Myocyte (in vitro differentiated cells): Measurements from ENCODE around the gene MRPL43. TPM values are rescaled to one million over a fixed set of nuclear protein-coding genes. Genes with fewer than 3 reads are reported as not detected.
A peak's percentile ranks its signal among the peaks of the same experiment; 100 is the strongest.
"Not testable (repeated sequence)": the region's sequence is repeated elsewhere in the genome, so short reads cannot be mapped to it uniquely, and the experiment has no call there.

ENCODE experiments used
- DNase-seq: peaks from one replicate; pipeline ENCODE4 v3.0.0-alpha.2; 2012; ENCODE audit warnings: low read depth
- total RNA-seq: library from RNA; depleted of rRNA; stranded (reverse); fragments of >200 nt; gene quantifications from 2 replicates; pipeline ENCODE4 v1.2.3, GENCODE V29; 2014

The MRPL43 gene
- total RNA-seq, 1 donor from 2014 or later: 65.6 TPM

DNA sequence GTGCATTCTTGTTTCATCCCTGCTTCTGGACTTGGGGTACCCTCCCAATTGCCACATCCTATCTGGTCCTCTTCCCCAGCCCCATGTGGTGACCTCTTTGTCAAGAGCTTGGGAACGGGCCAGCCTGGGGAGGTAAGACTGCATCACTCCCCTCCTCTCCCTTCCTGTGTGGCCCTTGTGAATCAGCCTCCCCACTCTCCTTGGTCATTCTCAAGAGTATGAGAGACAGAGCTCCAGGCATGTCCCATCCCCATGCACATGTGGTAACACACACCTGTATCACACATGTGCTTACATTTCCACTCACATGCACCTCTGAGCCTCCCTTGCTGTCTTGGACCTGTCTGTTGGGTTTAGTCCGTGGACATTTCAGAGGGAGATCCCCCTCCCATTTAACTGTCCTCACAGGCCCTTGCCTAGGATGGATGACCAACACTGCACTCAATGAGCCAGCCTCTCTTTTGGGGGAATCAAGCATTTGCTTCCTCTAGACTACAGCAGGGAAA lies 2.6 kb downstream of the MRPL43 start:
- no peak for DNase-seq

DNA sequence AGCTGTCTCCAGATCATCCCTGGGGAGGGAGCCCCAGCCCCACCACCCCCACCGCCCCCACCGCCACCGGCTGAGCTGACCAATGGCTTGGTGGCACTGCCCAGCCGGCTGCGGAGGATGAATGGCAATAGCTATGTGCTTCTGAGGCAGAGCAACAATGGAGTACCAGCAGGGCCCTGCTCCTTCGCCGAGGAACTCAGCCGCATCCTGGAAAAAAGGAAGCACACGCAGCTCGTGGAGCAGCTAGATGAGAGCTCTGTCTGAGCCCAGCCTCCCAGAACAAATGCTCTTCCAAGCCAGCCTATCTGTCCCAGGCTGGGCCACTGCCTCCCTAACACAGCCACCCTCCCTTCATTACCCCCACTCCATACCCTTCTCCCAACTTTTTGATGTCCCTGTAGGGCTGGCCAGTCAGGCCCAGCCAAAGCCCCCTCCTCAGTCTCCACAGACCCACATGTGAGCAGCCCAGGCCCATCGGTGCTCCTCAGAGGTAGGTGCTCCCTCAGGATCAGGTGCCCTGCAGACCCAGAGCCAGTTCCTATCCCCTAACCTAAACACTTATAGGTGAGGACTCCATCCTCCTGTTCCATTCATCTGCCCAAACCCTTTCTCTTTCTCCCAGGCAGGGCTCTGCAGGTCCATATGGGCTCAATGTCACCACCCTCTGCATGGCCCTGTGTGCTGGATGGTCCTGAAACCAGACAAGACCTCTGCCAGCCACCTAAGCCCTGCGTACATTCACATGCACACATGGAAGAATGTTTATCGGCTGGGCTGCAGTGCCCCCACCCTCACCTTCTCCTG lies 3.2 kb downstream of the MRPL43 start:
- DNase-seq: no peak

GRCh38 chr10:100982916-100983830 lies 4.1 kb downstream of the MRPL43 start:
- no peak for DNase-seq

DNA sequence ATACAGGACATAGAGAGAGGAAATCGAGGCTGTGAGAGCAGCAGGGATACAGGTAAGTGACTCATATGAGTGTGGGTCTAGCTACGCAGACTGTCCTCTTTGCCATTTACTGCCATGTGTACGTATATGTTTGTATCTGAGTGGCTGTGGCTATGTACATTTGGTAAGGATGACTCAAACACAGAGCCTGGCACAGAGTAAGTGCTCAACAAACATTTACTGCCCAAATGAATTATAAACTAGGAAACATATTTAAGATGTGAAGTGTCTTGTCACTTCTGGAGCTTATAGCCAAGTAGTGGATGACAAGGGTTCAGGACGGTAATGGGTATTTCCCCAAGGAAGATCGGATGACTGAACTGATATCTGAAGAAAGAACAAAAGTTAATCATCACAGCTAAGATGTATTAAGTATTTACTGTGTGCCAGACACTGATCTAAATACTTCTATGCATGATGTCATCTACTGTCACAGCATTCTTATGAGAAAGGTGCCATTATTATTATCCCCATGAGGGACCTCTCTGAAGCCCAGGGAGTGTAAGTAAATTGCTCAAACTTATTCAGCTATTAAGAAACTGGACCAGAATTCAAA lies 6.0 kb downstream of the MRPL43 start:
- no peak for DNase-seq

DNA sequence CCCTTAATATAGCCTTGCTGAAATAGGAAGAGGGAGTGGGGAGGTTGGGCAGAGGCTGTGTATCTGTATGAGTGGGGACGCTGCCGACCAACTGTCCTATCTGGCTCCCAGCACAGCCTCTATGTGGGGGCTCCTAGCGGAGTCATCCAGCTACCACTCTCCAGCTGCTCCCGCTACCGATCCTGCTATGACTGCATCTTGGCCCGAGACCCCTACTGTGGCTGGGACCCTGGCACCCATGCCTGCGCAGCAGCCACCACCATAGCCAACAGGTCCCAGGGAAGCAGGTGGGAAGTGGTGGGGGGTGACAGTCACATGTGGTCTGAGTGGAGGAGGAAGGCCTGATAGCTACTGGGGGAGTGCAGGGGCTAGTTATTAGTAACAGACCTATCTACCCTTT lies 6.6 kb downstream of the MRPL43 start:
- DNase-seq: no peak

GRCh38 chr10:100980311-100980710 lies 7.0 kb downstream of the MRPL43 start:
- DNase-seq: no peak

GRCh38 chr10:100979791-100980272 lies 7.5 kb downstream of the MRPL43 start:
- DNase-seq: no peak

DNA sequence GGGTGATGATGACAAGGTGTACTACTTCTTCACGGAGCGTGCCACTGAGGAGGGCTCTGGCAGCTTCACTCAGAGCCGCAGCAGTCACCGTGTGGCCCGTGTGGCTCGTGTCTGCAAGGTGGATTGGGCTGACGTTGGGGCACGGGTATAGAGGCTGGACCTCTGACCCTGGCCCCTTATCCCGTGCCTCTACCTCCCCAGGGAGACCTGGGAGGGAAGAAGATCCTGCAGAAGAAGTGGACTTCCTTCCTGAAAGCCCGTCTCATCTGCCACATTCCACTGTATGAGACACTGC lies 8.4 kb downstream of the MRPL43 start:
- no peak for DNase-seq

DNA sequence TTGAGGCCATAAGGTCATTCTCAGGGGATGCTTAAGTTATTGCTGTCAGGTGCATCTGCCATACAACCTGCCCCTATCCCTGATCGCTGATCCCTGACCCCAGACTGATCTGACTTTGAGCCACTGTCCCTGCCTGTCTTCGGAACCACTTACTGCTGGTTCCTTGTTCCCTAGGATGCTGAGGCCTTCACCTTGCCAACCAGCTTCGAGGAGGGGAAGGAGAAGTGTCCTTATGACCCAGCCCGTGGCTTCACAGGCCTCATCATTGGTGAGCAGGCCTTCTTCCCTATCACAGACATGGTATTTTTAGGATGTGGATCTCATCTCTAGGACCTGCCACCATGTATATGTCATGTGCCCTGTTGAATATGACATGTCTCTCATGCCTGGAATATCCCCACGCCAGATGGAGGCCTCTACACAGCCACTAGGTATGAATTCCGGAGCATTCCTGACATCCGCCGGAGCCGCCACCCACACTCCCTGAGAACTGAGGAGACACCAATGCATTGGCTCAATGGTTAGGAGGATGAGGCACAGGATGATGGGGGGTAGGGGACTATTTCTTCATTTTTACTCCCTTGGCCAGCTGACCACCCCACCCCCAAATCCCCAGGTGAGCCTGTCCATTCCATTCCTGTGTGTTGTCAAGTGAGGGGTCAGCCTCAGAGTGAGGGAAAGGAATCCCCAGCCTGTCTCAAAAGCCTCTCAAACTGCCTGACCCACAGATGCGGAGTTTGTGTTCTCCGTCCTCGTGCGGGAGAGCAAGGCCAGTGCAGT lies 9.0 kb downstream of the MRPL43 start:
- DNase-seq: no peak

GRCh38 chr10:100977436-100977835 lies 9.9 kb downstream of the MRPL43 start:
- DNase-seq: no peak

DNA sequence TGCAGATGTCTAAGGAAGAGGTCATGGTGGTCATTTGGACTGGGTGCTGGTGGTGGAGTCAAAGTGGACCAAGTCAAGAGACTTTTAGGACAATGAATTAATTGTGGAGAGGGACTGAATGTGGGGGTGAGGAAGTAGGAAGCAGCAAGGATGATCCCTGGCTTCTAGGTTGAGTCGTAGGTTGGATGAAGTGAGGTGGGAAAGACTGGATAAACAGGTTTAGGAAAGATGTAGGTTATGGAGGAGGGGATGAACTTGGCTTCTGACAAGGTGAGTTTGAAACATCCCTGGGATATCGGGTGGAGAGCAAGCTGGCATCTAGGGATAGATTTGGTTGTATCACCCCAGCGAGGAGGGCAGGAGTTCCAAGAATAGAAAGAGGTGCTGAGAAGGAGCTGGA lies 10.4 kb downstream of the MRPL43 start:
- DNase-seq: no peak

DNA sequence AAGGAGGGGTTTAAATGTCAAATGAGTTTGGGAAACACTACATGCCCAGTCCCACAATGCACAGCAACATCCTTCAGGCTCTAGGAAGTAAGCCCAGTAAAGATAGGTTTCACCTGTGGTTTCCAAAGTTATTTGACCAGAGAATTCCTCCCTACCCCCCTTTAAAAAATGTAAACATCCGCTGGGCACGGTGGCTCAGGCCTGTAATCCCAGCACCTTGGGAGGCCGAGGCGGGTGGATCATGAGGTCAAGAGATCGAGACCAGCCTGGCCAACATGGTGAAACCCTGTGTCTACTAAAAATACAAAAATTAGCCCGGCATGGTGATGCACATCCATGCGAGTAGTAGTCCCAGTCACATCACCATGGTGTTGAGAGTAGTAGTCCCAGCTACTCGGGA lies 11.9 kb downstream of the MRPL43 start:
- DNase-seq: not testable (repeated sequence)

DNA sequence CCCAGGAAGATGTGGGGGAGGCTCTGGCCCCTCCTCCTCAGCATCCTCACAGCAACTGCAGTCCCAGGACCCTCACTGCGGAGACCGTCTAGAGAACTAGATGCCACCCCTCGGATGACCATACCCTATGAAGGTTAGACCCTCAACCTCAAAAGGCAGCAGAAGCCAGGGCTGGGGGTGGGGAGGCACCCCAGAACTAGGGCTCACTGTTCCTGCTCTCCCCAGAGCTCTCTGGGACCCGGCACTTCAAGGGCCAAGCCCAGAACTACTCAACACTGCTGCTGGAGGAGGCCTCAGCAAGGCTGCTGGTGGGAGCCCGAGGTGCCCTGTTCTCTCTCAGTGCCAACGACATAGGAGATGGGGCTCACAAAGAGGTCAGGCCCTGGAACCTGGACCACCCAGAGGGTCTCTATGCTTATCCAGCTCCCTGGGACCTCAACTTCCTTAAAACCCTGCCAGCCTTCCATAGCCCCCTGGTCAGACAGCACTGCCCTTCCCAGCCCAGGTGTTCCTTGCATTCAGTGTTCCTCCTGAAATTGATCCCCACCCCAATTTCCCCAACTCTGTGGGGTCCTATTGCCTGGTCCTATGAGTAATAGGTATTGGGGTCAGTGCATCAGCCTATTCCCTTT lies 14.3 kb downstream of the MRPL43 start:
- DNase-seq: no peak

- DNase-seq: no peak
These were observed 15.0 kb downstream of the MRPL43 start for GRCh38 chr10:100972115-100972903.

DNA sequence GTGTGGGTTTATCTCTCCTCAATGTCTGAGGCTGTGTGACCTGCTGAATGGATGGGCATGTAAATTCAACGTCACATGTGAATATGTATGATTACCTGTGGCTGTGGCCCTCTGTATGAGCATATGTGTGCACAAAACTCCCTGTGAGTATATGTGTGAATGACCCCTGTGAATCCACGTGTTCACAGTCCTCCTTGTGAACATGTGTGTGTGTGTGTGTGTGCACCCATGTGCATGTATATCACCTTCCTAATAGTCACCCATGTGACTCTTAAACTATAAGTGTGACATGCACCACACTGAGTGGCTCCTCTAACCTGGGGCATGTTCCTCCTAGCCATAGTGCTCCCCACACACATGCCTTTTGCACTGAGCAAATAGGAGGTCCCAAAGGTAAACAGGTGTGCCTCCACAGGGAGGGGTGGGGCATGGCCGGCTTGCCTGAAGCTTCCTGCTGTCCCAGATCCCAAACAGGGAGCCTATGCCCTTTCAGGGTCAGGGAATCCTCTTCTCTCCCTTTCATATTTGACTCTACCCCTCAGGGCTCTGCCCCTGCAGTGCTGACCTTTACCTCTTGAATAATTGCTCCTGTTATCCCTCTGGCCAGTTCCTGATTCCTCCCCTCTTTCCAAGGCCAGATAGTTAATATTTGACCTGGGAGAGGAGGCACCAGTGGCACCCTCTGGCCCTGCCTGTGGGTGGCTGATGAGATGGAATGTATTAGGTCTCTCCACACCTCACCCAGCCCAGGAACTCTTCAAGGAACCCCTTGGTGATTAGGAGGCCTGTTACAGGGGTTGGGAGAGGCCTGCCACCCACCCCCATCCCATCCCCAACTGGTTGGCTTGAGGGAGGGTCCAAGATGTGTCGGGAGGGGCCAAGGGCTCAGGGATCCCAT lies 16.1 kb downstream of the MRPL43 start:
- no peak for DNase-seq

- DNase-seq: no peak
These were observed 17.0 kb downstream of the MRPL43 start for GRCh38 chr10:100970076-100970913.

DNA sequence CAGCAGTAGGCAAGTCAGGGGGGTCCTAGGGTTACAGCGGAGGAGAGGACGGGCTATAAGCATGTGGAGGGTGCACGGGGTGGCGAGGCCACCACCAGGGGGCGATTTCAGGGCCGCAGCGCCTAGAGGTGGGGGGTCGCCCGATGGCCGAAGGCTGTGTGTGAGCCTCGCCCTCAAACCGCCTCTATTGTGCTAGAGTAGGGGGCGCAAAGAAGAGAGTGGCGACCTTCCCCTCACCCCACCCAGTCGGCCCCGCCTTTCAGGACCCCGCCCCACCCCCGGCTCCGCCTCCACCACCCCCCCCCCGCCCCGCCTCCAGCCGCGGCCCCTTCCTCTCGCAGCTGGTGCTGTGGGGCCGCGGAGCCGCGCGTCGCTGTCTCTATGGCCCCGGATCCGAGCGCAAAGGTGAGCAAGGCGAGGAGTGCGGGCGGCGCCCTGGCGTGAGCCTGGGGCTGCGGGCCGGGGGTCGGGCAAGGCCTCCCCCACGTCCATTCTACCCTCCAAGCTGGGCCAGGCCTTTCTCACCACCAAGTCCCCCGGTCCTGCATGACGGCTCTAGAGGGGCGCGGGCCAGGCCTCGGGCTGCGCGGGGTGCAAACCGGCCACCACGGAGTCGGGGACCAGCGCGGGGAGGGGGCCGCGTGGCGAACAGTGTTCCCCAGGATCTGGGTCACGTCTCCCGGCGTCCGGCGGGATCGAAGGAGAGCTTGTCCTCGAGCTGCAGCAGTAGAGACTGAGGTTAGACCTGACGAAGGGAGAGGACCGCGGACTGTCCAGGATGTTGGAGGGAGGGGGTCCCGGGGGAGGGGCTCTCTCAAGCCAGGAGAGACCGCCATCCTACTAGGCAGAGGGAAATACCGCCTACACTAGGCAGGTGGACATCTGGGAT lies 17.9 kb downstream of the MRPL43 start, which contains the start of gene SEMA4G:
SEMA4G (plus strand) TSS at position 318 of the 889 bp plus-strand sequence. CDS start 3,409 bp downstream, outside the sequence.
- DNase-seq: peak; percentile 38
